ENCODE measurements around the gene BAK1. TPM values are rescaled to one million over a fixed set of nuclear protein-coding genes. Genes with fewer than 3 reads are reported as not detected.

BAK1 gene
- total RNA-seq = 10.7 TPM

GRCh38 chr6:33579828-33580714, at the start of gene BAK1:
Gene BAK1, minus strand, starts transcription at chr6:33580276. Its CDS starts 2,672 bp downstream, at chr6:33577604.
- ATAC-seq (peak; percentile 96), DNase-seq (ENCODE audit: low spot score) (peak; percentile 92)
- intact Hi-C loops (cut with DNase I) = loop anchor here (10.0 kb wide), 1 partner anchor 125 kb away; the partner anchor contains the start of gene ZBTB9

- ATAC-seq (peak; percentile 33), DNase-seq (ENCODE audit: low spot score) (no peak)
- intact Hi-C loops (cut with DNase I) = no loop called here
Measured at GRCh38 chr6:33628401-33628964, 48.4 kb upstream of the BAK1 start.

- intact Hi-C loops (cut with DNase I) = no loop called here
- ATAC-seq = peak; percentile 29
- DNase-seq (ENCODE audit: low spot score) = no peak
Measured at GRCh38 chr6:33627876-33628275, 47.8 kb upstream of the BAK1 start.

DNA sequence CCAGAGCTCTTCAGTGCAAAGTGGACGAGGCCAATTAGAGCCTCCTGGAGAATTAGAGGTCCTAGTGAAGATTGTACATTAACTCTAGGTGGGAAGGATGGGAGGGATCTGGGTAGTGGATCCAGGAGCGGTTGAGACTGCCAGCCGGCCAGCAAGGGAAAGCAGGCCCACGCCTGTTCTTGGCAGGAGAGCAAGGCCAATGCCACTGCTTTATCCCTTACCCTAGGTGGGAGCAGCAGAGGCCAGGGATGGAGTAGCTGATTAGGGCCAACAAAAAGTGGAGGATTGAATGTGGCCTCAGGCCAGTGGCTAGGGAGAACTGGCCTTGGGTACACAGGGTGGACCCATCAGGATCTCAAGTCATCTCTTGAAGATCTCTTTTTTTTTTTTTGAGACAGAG, 44.8 kb upstream of the BAK1 start:
- intact Hi-C loops (cut with DNase I) = no loop called here
- DNase-seq (ENCODE audit: low spot score) (no peak), ATAC-seq (no peak)

DNA sequence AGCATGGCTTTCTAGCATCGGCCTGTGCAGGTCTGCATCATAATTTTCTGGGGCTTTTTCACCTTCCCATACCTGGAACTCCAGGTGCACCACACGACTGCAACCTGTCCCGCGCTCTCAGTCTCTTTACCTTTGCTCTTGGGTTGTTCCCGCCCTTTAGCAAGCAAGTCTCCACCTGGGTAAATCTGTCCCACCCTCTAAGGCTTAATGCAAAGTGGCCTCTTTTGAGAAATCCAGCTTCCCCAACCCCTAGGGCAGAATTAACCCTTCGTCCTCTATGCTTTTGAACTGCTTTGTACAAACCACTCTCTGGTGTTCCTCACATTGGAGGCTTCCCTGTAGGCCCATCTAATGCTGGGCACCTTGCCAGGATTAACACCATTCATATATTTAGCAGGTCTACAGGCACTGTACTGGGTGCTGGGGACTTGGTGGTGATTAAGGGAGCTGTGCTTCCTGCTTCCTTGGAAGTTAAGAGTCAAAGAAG, 43.9 kb upstream of the BAK1 start:
- ATAC-seq (no peak), DNase-seq (ENCODE audit: low spot score) (no peak)
- intact Hi-C loops (cut with DNase I) = no loop called here

DNA sequence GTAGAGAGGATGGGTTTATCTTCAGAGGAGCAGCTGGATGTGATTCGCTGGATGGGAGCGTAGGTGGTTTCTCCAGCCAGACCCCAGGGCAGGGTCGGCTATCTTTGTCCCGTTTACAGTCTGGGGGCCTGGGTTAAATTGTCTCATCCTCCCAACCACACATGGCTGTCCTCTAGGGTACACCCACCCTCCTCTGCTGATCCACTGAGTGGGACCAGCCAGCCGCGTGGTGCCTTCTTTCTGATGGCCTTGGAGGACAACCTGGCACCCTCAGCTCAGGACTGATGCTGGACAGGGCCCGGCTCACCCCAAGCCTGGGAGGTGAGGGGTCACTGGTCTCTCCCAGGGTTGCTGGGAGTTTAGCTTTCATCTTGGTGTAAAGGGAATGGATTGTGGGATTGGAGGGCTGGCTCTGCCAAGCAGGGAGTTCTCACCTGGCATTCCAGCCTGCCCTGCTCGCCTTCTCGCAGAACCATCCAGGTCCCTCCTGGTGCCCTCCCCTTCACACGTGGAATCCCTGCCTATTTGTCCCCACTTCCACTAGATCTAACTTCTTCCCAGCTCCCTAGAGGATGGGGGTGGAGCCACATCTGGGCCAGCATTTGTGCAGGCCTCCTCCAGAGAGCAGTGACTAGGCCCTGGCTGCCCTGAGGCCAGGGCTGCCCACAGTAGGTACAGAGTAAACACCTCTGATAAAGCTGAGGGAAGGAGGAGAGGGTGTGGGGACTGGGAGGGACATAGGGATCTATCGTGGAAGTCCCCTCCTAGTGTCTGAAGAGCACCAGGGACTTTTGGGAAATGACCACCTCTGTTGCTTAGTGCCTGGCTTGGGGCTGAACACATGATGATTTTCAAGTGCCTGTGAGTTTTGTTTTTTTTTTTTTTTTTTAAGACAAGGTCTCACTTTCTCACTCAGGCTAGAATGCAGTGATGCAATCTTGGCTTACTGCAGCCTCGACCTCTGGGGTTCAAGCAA, 42.7 kb upstream of the BAK1 start:
- DNase-seq (ENCODE audit: low spot score) (no peak), ATAC-seq (peak; percentile 44)
- intact Hi-C loops (cut with DNase I) = no loop called here

- intact Hi-C loops (cut with DNase I) = no loop called here
Measured at GRCh38 chr6:33621711-33622388, 41.8 kb upstream of the BAK1 start.

DNA sequence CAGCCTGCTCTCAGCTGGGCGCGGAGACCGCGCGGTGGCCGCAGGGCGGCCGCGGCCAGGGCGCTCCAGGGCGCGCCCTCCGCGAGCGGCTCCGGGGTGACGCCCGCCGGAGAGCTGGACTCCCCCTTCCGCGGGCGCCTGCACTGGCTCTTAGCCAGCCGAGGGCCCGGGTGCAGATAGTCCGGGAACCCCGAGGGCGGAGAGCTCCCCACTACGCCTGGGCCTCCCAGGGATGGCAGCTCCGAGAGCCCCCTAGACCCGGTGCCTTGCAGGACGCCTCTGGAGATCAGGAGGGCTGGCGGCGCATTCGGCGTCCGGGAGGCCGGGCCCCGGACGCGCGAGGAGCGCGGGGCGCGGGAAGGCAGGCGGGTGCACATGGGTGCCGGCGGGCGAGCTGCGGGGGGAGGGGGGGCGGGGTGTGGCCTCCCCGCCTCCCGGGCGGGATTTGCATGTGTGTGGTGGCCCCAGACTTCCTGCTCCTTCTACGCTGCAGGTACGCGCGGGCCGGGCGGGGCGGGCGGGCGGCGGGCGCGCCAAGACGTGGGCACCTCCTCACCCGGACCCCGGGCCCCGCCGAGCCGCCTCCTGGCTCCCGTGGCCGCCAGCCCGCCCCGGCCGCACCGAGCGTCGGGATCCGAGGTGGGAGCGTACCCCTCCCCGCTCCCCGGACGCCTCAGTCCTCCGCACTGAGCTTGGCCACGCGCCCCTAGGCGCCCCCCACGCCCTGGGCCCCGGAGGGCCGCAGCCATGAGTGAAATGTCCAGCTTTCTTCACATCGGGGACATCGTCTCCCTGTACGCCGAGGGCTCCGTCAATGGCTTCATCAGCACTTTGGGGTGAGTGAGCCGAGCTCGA, 41.0 kb upstream of the BAK1 start, which contains the start of gene ITPR3:
TSS of gene ITPR3 (plus strand) at position 467 of the 855 bp plus-strand sequence. CDS start at position 748, 281 bp downstream.
- ATAC-seq = peak; percentile 54
- DNase-seq (ENCODE audit: low spot score) = peak; percentile 78
- intact Hi-C loops (cut with DNase I) = no loop called here

More at GRCh38 chr6:33621711-33622388, 41.8 kb upstream of the BAK1 start:
- ATAC-seq (peak; percentile 71), DNase-seq (ENCODE audit: low spot score) (no peak)

DNA sequence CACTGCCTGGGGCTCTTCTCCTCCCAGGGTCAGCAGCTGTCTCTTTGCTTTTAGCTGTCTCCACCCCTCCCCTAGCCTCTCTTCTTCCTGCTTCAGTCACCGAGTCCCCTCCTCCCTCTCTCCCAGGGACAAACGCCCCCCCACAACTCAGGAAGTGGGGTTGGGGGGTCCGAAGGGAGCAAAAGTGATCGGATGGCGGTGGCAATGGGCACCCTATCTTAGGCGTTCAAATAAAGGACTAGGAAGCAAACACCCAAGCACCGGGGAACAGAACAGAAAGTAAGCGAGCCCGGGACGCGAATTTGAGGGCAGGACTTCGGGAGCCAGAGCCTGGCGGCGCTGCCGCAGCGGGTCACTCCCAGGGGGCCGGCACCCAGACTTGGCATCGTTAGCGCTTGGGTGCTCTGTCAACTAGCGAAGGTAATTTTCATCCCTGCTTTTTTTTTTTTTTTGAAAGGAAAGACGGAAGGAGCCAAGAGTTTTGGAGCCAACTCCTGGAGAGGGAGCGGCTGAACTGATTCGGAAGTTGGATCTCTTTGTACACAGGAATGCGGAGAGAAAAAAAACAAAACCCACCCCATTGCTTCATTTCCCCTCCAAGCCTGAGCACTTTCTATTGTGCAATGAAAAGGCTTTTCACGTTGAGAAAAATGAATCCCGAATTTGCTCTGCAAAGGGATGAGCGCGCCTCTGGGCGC, 40.2 kb upstream of the BAK1 start:
- ATAC-seq (peak; percentile 43), DNase-seq (ENCODE audit: low spot score) (no peak)
- intact Hi-C loops (cut with DNase I) = no loop called here

DNA sequence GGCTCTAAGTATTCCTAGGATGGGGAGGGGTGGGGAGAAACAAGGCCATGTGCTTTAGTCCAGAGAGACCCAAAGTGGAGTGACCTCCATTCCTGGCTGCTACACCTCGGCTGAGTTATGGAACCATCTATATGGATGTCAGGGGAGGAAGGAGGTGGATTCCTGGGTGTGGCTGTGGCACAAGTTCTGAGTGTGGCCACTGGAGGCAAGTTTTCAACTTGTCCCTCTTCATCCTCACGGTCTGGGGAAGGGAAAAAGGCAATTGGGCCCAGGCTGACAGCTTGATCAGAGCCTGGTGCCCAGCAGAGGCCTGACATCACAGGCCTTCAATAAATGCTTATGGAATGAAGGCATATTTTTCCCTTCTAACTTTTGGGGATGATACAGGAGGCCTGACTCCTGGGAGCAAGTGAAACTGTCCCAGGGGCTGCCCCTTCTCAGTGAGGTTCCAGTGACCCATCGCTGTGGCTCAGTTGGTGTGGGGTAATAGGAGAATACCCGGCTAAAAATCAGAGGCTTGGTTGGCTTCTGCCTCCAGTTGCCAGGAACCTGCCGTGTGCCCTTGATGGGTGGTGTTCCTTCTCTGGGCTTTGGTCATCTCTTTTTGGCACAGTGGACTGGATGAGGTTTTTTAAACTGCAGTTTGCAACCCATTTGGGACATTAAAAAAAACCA, 39.2 kb upstream of the BAK1 start:
- DNase-seq (ENCODE audit: low spot score) (no peak), ATAC-seq (no peak)
- intact Hi-C loops (cut with DNase I) = no loop called here

- ATAC-seq (no peak), DNase-seq (ENCODE audit: low spot score) (no peak)
- intact Hi-C loops (cut with DNase I) = no loop called here
Measured at GRCh38 chr6:33616913-33617312, 36.8 kb upstream of the BAK1 start.

DNA sequence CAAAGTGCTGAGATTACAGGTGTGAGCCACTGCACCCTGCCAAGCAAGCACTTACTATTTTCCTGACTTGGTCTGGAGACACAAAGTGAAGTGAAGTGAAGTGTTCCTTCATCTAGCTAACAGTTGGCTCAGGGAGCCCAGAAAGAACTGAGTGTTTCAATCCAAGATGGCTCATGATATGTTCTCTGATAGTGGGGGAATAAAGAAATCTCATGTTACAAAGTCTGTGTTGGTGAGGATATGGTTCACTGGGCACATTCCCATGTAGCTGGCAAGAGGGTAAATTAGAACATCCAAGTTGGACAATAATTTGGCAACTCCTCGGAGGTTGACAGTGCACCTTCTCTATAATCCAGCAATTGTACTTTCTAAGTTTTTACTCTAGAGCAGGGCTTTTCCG, 36.0 kb upstream of the BAK1 start:
- intact Hi-C loops (cut with DNase I) = no loop called here
- DNase-seq (ENCODE audit: low spot score) (no peak), ATAC-seq (no peak)

- intact Hi-C loops (cut with DNase I) = no loop called here
- DNase-seq (ENCODE audit: low spot score) (peak; percentile 80), ATAC-seq (peak; percentile 38)
Measured at GRCh38 chr6:33613795-33614168, 33.7 kb upstream of the BAK1 start.

- DNase-seq (ENCODE audit: low spot score) (no peak), ATAC-seq (peak; percentile 12)
- intact Hi-C loops (cut with DNase I) = no loop called here
Measured at GRCh38 chr6:33613146-33613794, 33.2 kb upstream of the BAK1 start.

GRCh38 chr6:33610779-33611732, 31.0 kb upstream of the BAK1 start:
- DNase-seq (ENCODE audit: low spot score) = peak; percentile 84
- peak; percentile 90 for ATAC-seq
- intact Hi-C loops (cut with DNase I) = no loop called here

Measured in sciatic nerve (tissue), 2 donors.